ENCODE data around the gene HAGHL.

GRCh38 chr16:747978-748746 lies 21.3 kb downstream of the HAGHL start:
- TF ChIP-seq, protein P1, sequence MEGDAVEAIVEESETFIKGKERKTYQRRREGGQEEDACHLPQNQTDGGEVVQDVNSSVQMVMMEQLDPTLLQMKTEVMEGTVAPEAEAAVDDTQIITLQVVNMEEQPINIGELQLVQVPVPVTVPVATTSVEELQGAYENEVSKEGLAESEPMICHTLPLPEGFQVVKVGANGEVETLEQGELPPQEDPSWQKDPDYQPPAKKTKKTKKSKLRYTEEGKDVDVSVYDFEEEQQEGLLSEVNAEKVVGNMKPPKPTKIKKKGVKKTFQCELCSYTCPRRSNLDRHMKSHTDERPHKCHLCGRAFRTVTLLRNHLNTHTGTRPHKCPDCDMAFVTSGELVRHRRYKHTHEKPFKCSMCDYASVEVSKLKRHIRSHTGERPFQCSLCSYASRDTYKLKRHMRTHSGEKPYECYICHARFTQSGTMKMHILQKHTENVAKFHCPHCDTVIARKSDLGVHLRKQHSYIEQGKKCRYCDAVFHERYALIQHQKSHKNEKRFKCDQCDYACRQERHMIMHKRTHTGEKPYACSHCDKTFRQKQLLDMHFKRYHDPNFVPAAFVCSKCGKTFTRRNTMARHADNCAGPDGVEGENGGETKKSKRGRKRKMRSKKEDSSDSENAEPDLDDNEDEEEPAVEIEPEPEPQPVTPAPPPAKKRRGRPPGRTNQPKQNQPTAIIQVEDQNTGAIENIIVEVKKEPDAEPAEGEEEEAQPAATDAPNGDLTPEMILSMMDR (IDR thresholded peaks at IDR 0.05) = no peak
- no peak for TF ChIP-seq POLR2A (IDR thresholded peaks at IDR 0.05)
